AG04450 (cell line): Measurements from ENCODE around the gene SLC9A5. TPM values are rescaled to one million over a fixed set of nuclear protein-coding genes. Genes with fewer than 3 reads are reported as not detected.

Experiments
- CTCF ChIA-PET: fragments of 300-600, 350-600 bp; formaldehyde crosslinking; extraction: SDS; loops from one replicate; lab custom pipeline; 2022; ENCODE audit warnings: antibody characterized with exemption, inconsistent platforms; lab: Charles Lee
- POLR2A ChIA-PET: fragments of 350-600 bp; formaldehyde crosslinking; extraction: SDS; loops from one replicate; lab custom pipeline; 2021; ENCODE audit warnings: antibody characterized with exemption, inconsistent platforms; lab: Yijun Ruan, JAX
- DNase-seq: peaks from one replicate; pipeline ENCODE4 v3.0.0-alpha.2; 2011; ENCODE audit warnings: low read depth, low spot score
- H3K27ac ChIP-seq: one replicate; pipeline ENCODE4 v1.5.1; 2012; ENCODE audit warnings: low read depth, low read length, control low read depth
- H3K27me3 ChIP-seq: one replicate; pipeline ENCODE4 v1.6.0; 2012; ENCODE audit warnings: low read length; ENCODE audit not compliant: control insufficient read depth, insufficient read depth
- H3K4me3 ChIP-seq: 2 replicates; pipeline ENCODE4 v1.5.1; 2011; ENCODE audit warnings: mild to moderate bottlenecking, low read depth, low read length, control low read depth
- H3K9me3 ChIP-seq: 2 replicates; pipeline ENCODE4 v1.5.1; 2012; ENCODE audit warnings: low read length; ENCODE audit not compliant: control insufficient read depth, insufficient read depth
- CTCF ChIP-seq: IDR thresholded peaks from 2 replicates; pipeline ENCODE4 v1.5.1; 2011; ENCODE audit warnings: low read depth, low read length, control low read depth, inconsistent platforms
- polyA plus RNA-seq: library from polyadenylated mRNA; depleted of rRNA; stranded (reverse); fragments of >200 nt; gene quantifications from 2 replicates; pipeline ENCODE4 v1.2.3, GENCODE V29; 2011

Gene SLC9A5
- polyA plus RNA-seq, 1 experiment = 2.4 TPM

- CTCF ChIA-PET = no interaction called here
- H3K9me3 ChIP-seq = peaks cover 4% of the 10 kb centered on the region; the same call in 1 of the 2 replicates
- no peak for TF ChIP-seq CTCF
- POLR2A ChIA-PET = interaction anchor here (0.6 to 1.7 kb wide), 3 partner anchors 10 to 13 kb away, joined by 3 to 7 read pairs (median 3); partner anchors contain the start of gene FHOD1
- no peak overlapping the region for H3K27ac ChIP-seq
- H3K27me3 ChIP-seq = no peaks in the 10 kb centered on the region
- no peak for DNase-seq
- H3K4me3 ChIP-seq = no peak overlapping the region
Observed at GRCh38 chr16:67234180-67234597, 14.6 kb upstream of the SLC9A5 start.

- no peak overlapping the region for H3K4me3 ChIP-seq
- peaks cover 4% of the 10 kb centered on the region; the same call in 1 of the 2 replicates for H3K9me3 ChIP-seq
- DNase-seq = no peak
- TF ChIP-seq CTCF = no peak
- H3K27me3 ChIP-seq = no peaks in the 10 kb centered on the region
- ChIA-PET POLR2A (interaction anchor here (1.0 to 2.0 kb wide), 3 partner anchors 8 to 10 kb away, joined by 3 to 7 read pairs (median 7); partner anchors contain the start of gene TMEM208), CTCF (no interaction called here)
- peak overlapping the region; percentile 11 for H3K27ac ChIP-seq
Observed at GRCh38 chr16:67235816-67236562, 12.8 kb upstream of the SLC9A5 start.

GRCh38 chr16:67236563-67237395 lies 12.0 kb upstream of the SLC9A5 start:
- Histone ChIP-seq H3K27me3 (no peaks in the 10 kb centered on the region), H3K27ac (peak overlapping the region; percentile 11), H3K4me3 (no peak overlapping the region), H3K9me3 (peaks cover 4% of the 10 kb centered on the region; the same call in 1 of the 2 replicates)
- ChIA-PET POLR2A (interaction anchor here (0.5 to 2.0 kb wide), 3 partner anchors 9 to 35 kb away, joined by 3 to 7 read pairs (median 6); partner anchors contain the start of gene TMEM208), CTCF (no interaction called here)
- no peak for DNase-seq
- no peak for TF ChIP-seq CTCF

- H3K27ac ChIP-seq = no peak overlapping the region
- TF ChIP-seq CTCF = no peak
- no peaks in the 10 kb centered on the region for H3K27me3 ChIP-seq
- H3K4me3 ChIP-seq = no peak overlapping the region
- POLR2A ChIA-PET = interaction anchor here (1.5 kb wide), 1 partner anchor 10 kb away, joined by 8 read pairs; the partner anchor contains the start of gene FHOD1
- CTCF ChIA-PET = no interaction called here
- no peak for DNase-seq
- peaks cover 4% of the 10 kb centered on the region; the same call in 1 of the 2 replicates for H3K9me3 ChIP-seq
Observed at GRCh38 chr16:67237396-67238277, 11.1 kb upstream of the SLC9A5 start.
